RWPE1 (cell line): ENCODE results near the gene PARS2.
A peak's percentile ranks its signal among the peaks of the same experiment; 100 is the strongest.

Source experiments
- CTCF ChIA-PET: fragments of 350-600 bp; sonication (Branson Sonifier 250); formaldehyde crosslinking; extraction: SDS; loops from one replicate; lab custom pipeline; 2021; lab: Yijun Ruan, JAX
- POLR2A ChIA-PET: fragments of 400-600 bp; formaldehyde crosslinking; extraction: SDS; loops from one replicate; lab custom pipeline; 2020; ENCODE audit warnings: antibody characterized with exemption; ENCODE audit not compliant: low non-redundant PET; lab: Yijun Ruan, JAX
- DNase-seq: peaks from one replicate; pipeline ENCODE4 v3.0.0; 2012; ENCODE audit warnings: low spot score
- H3K27ac ChIP-seq: fragments of 450-650 bp; 2 replicates; pipeline ENCODE4 v1.5.1; 2017
- TF ChIP-seq, protein P1 (sequence below): fragments of 450-650 bp; conservative IDR thresholded peaks from 2 replicates; pipeline ENCODE4 v1.5.1; 2017; ENCODE audit warnings: low read depth, mild to moderate bottlenecking

The PARS2 gene

DNA sequence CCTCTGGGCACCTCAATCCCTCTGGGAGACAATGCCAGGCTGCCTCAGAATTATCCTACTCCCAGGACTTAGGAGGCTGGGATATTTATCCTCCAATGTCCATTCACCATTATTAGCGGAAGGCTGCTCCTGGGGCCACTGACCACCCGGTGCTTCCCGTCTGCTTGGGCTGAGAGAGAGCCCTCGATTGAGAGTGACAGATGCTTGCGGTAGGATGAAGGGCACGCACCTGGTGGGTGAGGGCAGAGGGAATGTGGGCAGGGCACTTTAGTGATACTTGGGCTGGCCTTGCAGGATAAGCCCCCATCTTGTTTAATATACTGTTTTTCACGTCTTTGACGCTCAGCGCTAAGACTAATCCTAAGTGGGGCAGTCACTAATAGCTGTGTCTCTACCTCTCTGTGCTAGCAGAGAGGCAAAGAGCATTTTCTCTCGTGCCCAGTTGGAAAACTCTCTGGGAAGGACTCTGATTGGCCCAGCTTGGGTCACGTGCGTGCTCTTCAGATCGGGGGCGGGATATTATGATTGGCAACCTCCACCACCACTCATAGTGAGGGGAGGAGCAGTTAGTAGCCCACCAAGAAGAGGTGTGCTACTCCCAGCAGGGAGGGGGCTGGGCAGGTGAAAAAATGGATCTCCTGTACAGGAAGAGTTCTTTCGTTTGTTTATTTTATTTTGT lies 10.6 kb upstream of the PARS2 start:
- TF ChIP-seq, protein P1, sequence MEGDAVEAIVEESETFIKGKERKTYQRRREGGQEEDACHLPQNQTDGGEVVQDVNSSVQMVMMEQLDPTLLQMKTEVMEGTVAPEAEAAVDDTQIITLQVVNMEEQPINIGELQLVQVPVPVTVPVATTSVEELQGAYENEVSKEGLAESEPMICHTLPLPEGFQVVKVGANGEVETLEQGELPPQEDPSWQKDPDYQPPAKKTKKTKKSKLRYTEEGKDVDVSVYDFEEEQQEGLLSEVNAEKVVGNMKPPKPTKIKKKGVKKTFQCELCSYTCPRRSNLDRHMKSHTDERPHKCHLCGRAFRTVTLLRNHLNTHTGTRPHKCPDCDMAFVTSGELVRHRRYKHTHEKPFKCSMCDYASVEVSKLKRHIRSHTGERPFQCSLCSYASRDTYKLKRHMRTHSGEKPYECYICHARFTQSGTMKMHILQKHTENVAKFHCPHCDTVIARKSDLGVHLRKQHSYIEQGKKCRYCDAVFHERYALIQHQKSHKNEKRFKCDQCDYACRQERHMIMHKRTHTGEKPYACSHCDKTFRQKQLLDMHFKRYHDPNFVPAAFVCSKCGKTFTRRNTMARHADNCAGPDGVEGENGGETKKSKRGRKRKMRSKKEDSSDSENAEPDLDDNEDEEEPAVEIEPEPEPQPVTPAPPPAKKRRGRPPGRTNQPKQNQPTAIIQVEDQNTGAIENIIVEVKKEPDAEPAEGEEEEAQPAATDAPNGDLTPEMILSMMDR: no peak
- CTCF ChIA-PET: no interaction called here
- no peak overlapping the region for H3K27ac ChIP-seq
- DNase-seq: peak; percentile 65
- POLR2A ChIA-PET: no interaction called here

DNA sequence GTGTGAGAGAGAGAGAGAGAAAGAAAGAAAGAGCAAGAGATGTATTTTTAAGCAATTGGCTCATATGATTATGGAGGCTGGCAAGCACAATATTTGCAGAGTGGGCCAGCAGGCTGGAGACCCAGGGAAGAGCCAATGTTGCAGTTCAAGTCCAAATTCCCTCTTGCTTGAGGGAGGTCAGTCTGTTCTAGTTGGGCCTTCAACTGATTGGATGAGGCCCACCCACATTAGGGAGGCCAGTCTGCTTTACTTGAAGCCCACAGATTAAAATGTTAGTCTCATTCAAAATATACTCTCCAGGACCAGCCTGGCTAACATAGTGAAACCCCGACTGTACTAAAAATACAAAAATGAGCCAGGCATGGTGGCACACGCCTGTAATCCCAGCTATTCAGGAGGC lies 8.6 kb upstream of the PARS2 start:
- no peak for DNase-seq
- TF ChIP-seq, protein P1: no peak
- CTCF ChIA-PET: no interaction called here
- H3K27ac ChIP-seq: no peak overlapping the region
- POLR2A ChIA-PET: no interaction called here

DNA sequence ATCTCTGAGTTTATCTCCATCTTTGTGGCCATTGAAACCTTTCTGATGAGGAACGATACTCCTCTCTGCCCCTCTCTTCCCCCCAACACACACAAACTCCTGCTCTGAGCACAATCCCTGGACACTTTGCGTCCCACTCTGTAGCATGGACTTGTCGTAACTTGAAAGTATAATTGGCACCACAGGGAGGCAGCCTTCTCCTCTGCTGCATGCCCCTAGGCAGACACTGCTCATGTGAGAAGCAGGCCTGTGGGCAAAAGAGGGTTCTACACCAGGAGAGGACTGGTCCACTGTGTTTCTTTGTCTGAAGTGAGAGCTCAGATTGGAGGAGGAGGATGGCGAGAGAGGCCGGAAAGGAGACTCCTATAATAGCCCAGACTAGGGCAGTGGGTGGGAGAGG lies 3.8 kb upstream of the PARS2 start:
- TF ChIP-seq, protein P1: no peak
- DNase-seq: no peak
- no peak overlapping the region for H3K27ac ChIP-seq
- POLR2A ChIA-PET: no interaction called here
- CTCF ChIA-PET: no interaction called here

DNA sequence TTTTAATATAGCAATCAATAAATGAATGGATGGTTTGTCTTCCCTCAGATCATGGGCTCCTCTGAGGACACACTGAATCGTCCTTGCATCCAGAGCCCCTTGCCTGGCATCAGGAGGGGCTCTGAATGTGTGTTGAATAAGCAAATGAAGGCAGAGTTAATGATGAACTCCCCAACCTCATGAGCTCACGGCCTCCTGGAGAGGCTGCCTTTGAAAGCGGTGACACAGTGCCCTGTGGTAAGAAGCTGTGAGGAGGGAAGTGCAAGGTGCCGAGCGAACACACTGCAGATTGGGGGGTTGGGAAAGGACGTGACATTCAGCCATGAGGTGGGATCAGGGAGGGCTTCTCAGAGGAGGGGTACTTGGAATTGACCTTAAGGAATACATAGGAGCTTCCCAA lies 3.2 kb upstream of the PARS2 start:
- ChIA-PET POLR2A (no interaction called here), CTCF (no interaction called here)
- TF ChIP-seq, protein P1: no peak
- DNase-seq: no peak
- H3K27ac ChIP-seq: no peak overlapping the region

DNA sequence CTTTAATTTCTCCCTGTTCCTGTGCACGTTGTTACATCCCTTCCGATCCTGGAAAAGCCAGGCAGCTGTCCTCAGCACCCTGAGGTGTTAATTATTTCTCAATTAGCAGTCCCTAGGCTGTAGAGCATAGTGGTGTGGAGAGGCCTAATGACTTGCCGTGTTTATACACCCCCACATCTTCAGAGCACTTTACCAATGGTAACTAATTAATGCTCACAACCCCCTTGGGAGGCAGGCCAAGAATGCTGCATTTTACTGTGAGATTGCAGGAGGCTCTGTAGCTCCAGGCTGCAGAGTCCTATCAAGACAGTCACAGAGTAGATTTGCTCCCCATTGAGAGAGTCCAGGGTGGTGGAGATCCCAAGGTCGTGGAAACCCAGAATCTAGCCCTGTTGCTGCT lies 2.4 kb upstream of the PARS2 start:
- TF ChIP-seq, protein P1: no peak
- POLR2A ChIA-PET: no interaction called here
- CTCF ChIA-PET: no interaction called here
- DNase-seq: no peak
- no peak overlapping the region for H3K27ac ChIP-seq

DNA sequence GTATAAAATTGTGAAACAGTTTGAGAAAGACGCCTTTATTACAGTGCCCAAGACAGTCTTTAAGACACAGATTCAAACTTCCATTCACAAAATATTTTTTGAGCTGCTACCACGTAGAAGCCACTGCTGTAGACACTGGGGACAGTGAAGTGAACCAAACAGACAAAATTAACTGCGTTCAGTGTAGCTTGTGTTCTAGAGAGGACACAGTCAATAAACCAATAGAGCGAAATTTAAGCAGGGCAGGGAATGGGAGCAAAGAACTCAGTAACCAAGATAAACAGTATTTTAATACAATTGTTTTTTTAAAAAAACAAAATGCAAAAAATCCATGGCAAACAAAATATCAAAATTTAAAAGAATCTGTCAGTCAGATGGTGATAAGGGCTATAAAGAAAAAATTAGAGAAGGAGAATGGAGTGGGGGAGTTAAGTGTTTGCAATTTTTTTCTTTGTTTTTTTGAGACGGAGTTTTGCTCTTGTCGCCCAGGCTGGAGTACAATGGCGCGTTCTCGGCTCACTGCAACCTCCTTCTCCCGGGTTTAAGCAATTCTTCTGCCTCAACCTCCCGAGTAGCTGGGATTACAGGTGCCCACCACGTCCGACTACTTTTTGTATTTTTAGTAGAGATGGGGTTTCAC lies 719 bp upstream of the PARS2 start:
- TF ChIP-seq, protein P1: no peak
- DNase-seq: no peak
- no peak overlapping the region for H3K27ac ChIP-seq
- CTCF ChIA-PET: no interaction called here
- POLR2A ChIA-PET: no interaction called here
